ENCODE data around the gene MTIF3.

The MTIF3 gene

GRCh38 chr13:27404680-27405079 is 45.7 kb downstream of the MTIF3 start:
- no peaks in the 10 kb centered on the region for H3K9me3 ChIP-seq (ENCODE audit: insufficient read depth, low read length, severe bottlenecking)
- H3K4me3 ChIP-seq (ENCODE audit: low read depth in 1 of 2, low read length in 2 of 2) = no peak overlapping the region
- no peaks in the 10 kb centered on the region for H3K36me3 ChIP-seq (ENCODE audit: insufficient read depth, low read length)
- no peaks in the 10 kb centered on the region for H3K27me3 ChIP-seq (ENCODE audit: insufficient read depth, low read length, poor library complexity)
- no peak for ATAC-seq (ENCODE audit: insufficient read depth, low read depth)
- H3K79me2 ChIP-seq (ENCODE audit: insufficient read depth, low read length) = no peaks in the 10 kb centered on the region
- H3K4me1 ChIP-seq (ENCODE audit: insufficient read depth, low read length) = peaks cover 3% of the 10 kb centered on the region
- no peak overlapping the region for H2AFZ ChIP-seq (ENCODE audit: low read depth, low read length)
- H3K4me2 ChIP-seq (ENCODE audit: insufficient read depth, low read length) = no peak overlapping the region
- H4K20me1 ChIP-seq (ENCODE audit: insufficient read depth, low read length) = no peaks in the 10 kb centered on the region
- no peak overlapping the region for H3K9ac ChIP-seq (ENCODE audit: low read depth, low read length)
- no peak overlapping the region for H3K27ac ChIP-seq (ENCODE audit: low read length)
- TF ChIP-seq EZH2 (IDR thresholded peaks at IDR 0.05; ENCODE audit: borderline replicate concordance, low read depth, low read length, severe bottlenecking) = no peak
- TF ChIP-seq CTCF (IDR thresholded peaks at IDR 0.05; ENCODE audit: borderline replicate concordance, extremely low read depth, low read length, poor library complexity, severe bottlenecking) = no peak
- DNase-seq = no peak

- H3K4me2 ChIP-seq (ENCODE audit: insufficient read depth, low read length) = no peak overlapping the region
- no peaks in the 10 kb centered on the region for H3K27me3 ChIP-seq (ENCODE audit: insufficient read depth, low read length, poor library complexity)
- no peaks in the 10 kb centered on the region for H4K20me1 ChIP-seq (ENCODE audit: insufficient read depth, low read length)
- H3K4me1 ChIP-seq (ENCODE audit: insufficient read depth, low read length) = peaks cover 3% of the 10 kb centered on the region
- no peak overlapping the region for H3K9ac ChIP-seq (ENCODE audit: low read depth, low read length)
- DNase-seq (no peak), ATAC-seq (ENCODE audit: insufficient read depth, low read depth) (no peak)
- H3K36me3 ChIP-seq (ENCODE audit: insufficient read depth, low read length) = no peaks in the 10 kb centered on the region
- TF ChIP-seq CTCF (IDR thresholded peaks at IDR 0.05; ENCODE audit: borderline replicate concordance, extremely low read depth, low read length, poor library complexity, severe bottlenecking) (no peak), EZH2 (IDR thresholded peaks at IDR 0.05; ENCODE audit: borderline replicate concordance, low read depth, low read length, severe bottlenecking) (no peak)
- H3K27ac ChIP-seq (ENCODE audit: low read length) = no peak overlapping the region
- no peak overlapping the region for H2AFZ ChIP-seq (ENCODE audit: low read depth, low read length)
- H3K4me3 ChIP-seq (ENCODE audit: low read depth in 1 of 2, low read length in 2 of 2) = no peak overlapping the region
- no peaks in the 10 kb centered on the region for H3K9me3 ChIP-seq (ENCODE audit: insufficient read depth, low read length, severe bottlenecking)
- no peaks in the 10 kb centered on the region for H3K79me2 ChIP-seq (ENCODE audit: insufficient read depth, low read length)
Observed at GRCh38 chr13:27403727-27404385, 46.5 kb downstream of the MTIF3 start.

- Histone ChIP-seq H3K4me2 (ENCODE audit: insufficient read depth, low read length) (no peak overlapping the region), H4K20me1 (ENCODE audit: insufficient read depth, low read length) (no peaks in the 10 kb centered on the region), H3K4me3 (ENCODE audit: low read depth in 1 of 2, low read length in 2 of 2) (no peak overlapping the region), H3K79me2 (ENCODE audit: insufficient read depth, low read length) (no peaks in the 10 kb centered on the region), H3K36me3 (ENCODE audit: insufficient read depth, low read length) (no peaks in the 10 kb centered on the region), H3K9ac (ENCODE audit: low read depth, low read length) (no peak overlapping the region), H3K4me1 (ENCODE audit: insufficient read depth, low read length) (peaks cover 3% of the 10 kb centered on the region), H3K9me3 (ENCODE audit: insufficient read depth, low read length, severe bottlenecking) (no peaks in the 10 kb centered on the region), H2AFZ (ENCODE audit: low read depth, low read length) (no peak overlapping the region), H3K27ac (ENCODE audit: low read length) (no peak overlapping the region), H3K27me3 (ENCODE audit: insufficient read depth, low read length, poor library complexity) (no peaks in the 10 kb centered on the region)
- DNase-seq = no peak
- TF ChIP-seq CTCF (IDR thresholded peaks at IDR 0.05; ENCODE audit: borderline replicate concordance, extremely low read depth, low read length, poor library complexity, severe bottlenecking) = no peak
- no peak for TF ChIP-seq EZH2 (IDR thresholded peaks at IDR 0.05; ENCODE audit: borderline replicate concordance, low read depth, low read length, severe bottlenecking)
- ATAC-seq (ENCODE audit: insufficient read depth, low read depth) = no peak
Observed at GRCh38 chr13:27403203-27403678, 47.1 kb downstream of the MTIF3 start.
